H1 (cell line): ENCODE results near the gene BRD4. TPM values are rescaled to one million over a fixed set of nuclear protein-coding genes. Genes with fewer than 3 reads are reported as not detected.

Experiments
- CTCF ChIA-PET: fragments of 300-600 bp; sonication (Branson Sonifier 250); formaldehyde crosslinking; loops from one replicate; lab custom pipeline; 2021; ENCODE audit not compliant: partially characterized antibody; lab: Charles Lee
- POLR2A ChIA-PET: fragments of 300-600 bp; sonication (Branson Sonifier 250); formaldehyde crosslinking; loops from one replicate; lab custom pipeline; 2021; ENCODE audit warnings: inconsistent platforms; ENCODE audit not compliant: partially characterized antibody; lab: Charles Lee
- DNase-seq, 2 experiments: peaks; one replicate each; pipeline versions ENCODE4 v3.0.0 to v3.0.0-alpha.2; 2010 to 2022; ENCODE audit warnings: low spot score in 2 of 2, low read depth in 1 of 2, mixed read lengths in 1 of 2
- FAIRE-seq: peaks from 2 replicates; lab custom pipeline; 2011; peaks lifted over from hg19 to GRCh38; lab: Jason Lieb, UNC
- H2AFZ ChIP-seq: 2 replicates; pipeline ENCODE4 v1.8.1; 2012; ENCODE audit warnings: low read length, inconsistent platforms
- H2AK5ac ChIP-seq: 2 replicates; pipeline ENCODE4 v1.6.1; 2013; ENCODE audit warnings: low read depth, low read length
- H2BK120ac ChIP-seq: replicated peaks from 2 replicates; pipeline ENCODE3; 2013; ENCODE audit warnings: low read depth, low read length, inconsistent platforms
- H2BK12ac ChIP-seq: 2 replicates; pipeline ENCODE4 v1.6.1; 2013; ENCODE audit warnings: low read depth, low read length
- H2BK15ac ChIP-seq: 2 replicates; pipeline ENCODE4 v1.6.1; 2013; ENCODE audit warnings: low read length
- H2BK20ac ChIP-seq: 2 replicates; pipeline ENCODE4 v1.6.1; 2013; ENCODE audit warnings: low read length
- H2BK5ac ChIP-seq: 2 replicates; pipeline ENCODE4 v1.6.1; 2013; ENCODE audit warnings: low read depth, low read length
- H3K14ac ChIP-seq: 2 replicates; pipeline ENCODE4 v1.6.1; 2013; ENCODE audit warnings: inconsistent platforms; ENCODE audit not compliant: insufficient read length
- H3K18ac ChIP-seq: 2 replicates; pipeline ENCODE4 v1.6.1; 2013; ENCODE audit warnings: low read length; ENCODE audit errors: extremely low read depth
- H3K23ac ChIP-seq: 2 replicates; pipeline ENCODE4 v1.6.1; 2013; ENCODE audit warnings: inconsistent platforms; ENCODE audit not compliant: insufficient read length
- H3K23me2 ChIP-seq: 2 replicates; pipeline ENCODE4 v1.6.1; 2013; ENCODE audit warnings: low read depth, low read length
- H3K27ac ChIP-seq: 2 replicates; pipeline ENCODE4 v1.6.1; 2011; ENCODE audit warnings: low read depth, low read length, inconsistent platforms
- H3K27me3 ChIP-seq, 4 experiments: replicated peaks in 1 of 4; 1 replicate in 1 of 4; 2 replicates in 3 of 4; pipeline versions ENCODE4 v1.6.1 to v1.8.1; 2011 to 2013; ENCODE audit warnings: low read length in 3 of 4, mild to moderate bottlenecking in 3 of 4, inconsistent platforms in 2 of 4, mixed read lengths in 2 of 4, moderate library complexity in 1 of 4; ENCODE audit not compliant: control insufficient read depth in 3 of 4, insufficient read depth in 3 of 4; ENCODE audit errors: extremely low read depth in 1 of 4
- H3K36me3 ChIP-seq, 4 experiments: 2 replicates each; pipeline versions ENCODE4 v1.6.1 to v1.8.1; 2011 to 2013; ENCODE audit warnings: mild to moderate bottlenecking in 4 of 4, low read length in 3 of 4, moderate library complexity in 2 of 4, control low read depth in 1 of 4, inconsistent platforms in 1 of 4; ENCODE audit not compliant: insufficient read depth in 4 of 4, control insufficient read depth in 2 of 4
- H3K4ac ChIP-seq: replicated peaks from 2 replicates; pipeline ENCODE3; 2013; ENCODE audit warnings: low read length, low read depth, mixed read lengths, inconsistent platforms; ENCODE audit not compliant: insufficient read length
- H3K4me1 ChIP-seq, 4 experiments: replicated peaks in 1 of 4; 1 replicate in 1 of 4; 2 replicates in 3 of 4; pipeline versions ENCODE4 v1.6.1 to v1.8.1; 2011 to 2013; ENCODE audit warnings: low read length in 3 of 4, inconsistent platforms in 2 of 4, mixed read lengths in 1 of 4; ENCODE audit not compliant: insufficient read depth in 4 of 4, control insufficient read depth in 3 of 4
- H3K4me2 ChIP-seq, 2 experiments: 2 replicates each; pipeline versions ENCODE4 v1.6.1 to v1.8.1; 2011 to 2013; ENCODE audit warnings: low read depth in 2 of 2, low read length in 2 of 2, control low read depth in 1 of 2, inconsistent platforms in 1 of 2, mild to moderate bottlenecking in 1 of 2; ENCODE audit not compliant: insufficient read depth in 1 of 2
- H3K4me3 ChIP-seq, 4 experiments: fragments of 200-600, 300-600 bp in 1 of 4; sonication (generic), shearing (Covaris generic), sonication (Bioruptor Twin) in 1 of 4; 2 replicates each; pipeline versions ENCODE4 v1.5.1 to v1.8.1; 2011 to 2016; ENCODE audit warnings: low read length in 4 of 4, low read depth in 3 of 4, control low read depth in 2 of 4, inconsistent platforms in 2 of 4, mild to moderate bottlenecking in 2 of 4, mixed read lengths in 1 of 4, moderate library complexity in 1 of 4; ENCODE audit not compliant: insufficient read depth in 2 of 4; ENCODE audit errors: extremely low read depth in 1 of 4
- H3K56ac ChIP-seq: replicated peaks from 2 replicates; pipeline ENCODE3; 2013; ENCODE audit warnings: low read depth, mild to moderate bottlenecking, mixed read lengths, low read length, inconsistent platforms; ENCODE audit not compliant: insufficient read length
- H3K79me1 ChIP-seq: 2 replicates; pipeline ENCODE4 v1.6.1; 2013; ENCODE audit warnings: low read depth, low read length, control low read depth
- H3K79me2 ChIP-seq, 2 experiments: 2 replicates each; pipeline versions ENCODE4 v1.6.1 to v1.8.1; 2012 to 2013; ENCODE audit warnings: low read length in 2 of 2, mild to moderate bottlenecking in 2 of 2, inconsistent platforms in 1 of 2; ENCODE audit not compliant: insufficient read depth in 2 of 2, control insufficient read depth in 1 of 2
- H3K9ac ChIP-seq, 4 experiments: replicated peaks in 1 of 4; 1 replicate in 1 of 4; 2 replicates in 3 of 4; pipeline versions ENCODE4 v1.6.1 to v1.8.1; 2011 to 2013; ENCODE audit warnings: low read depth in 3 of 4, low read length in 3 of 4, control low read depth in 2 of 4, mild to moderate bottlenecking in 2 of 4, moderate library complexity in 2 of 4, inconsistent platforms in 1 of 4; ENCODE audit errors: extremely low read depth in 1 of 4
- H3K9me3 ChIP-seq, 2 experiments: 2 replicates each; pipeline versions ENCODE4 v1.6.1 to v1.8.1; 2012 to 2013; ENCODE audit warnings: mild to moderate bottlenecking in 2 of 2, moderate library complexity in 2 of 2, control low read depth in 1 of 2, inconsistent platforms in 1 of 2, low read depth in 1 of 2, low read length in 1 of 2, mixed read lengths in 1 of 2; ENCODE audit not compliant: insufficient read depth in 2 of 2
- H4K20me1 ChIP-seq, 2 experiments: replicated peaks in 1 of 2; 2 replicates each; pipeline versions ENCODE3 to v1.8.1; 2011 to 2013; ENCODE audit warnings: inconsistent platforms in 2 of 2, low read length in 2 of 2, mild to moderate bottlenecking in 1 of 2; ENCODE audit not compliant: insufficient read depth in 2 of 2, control insufficient read depth in 1 of 2
- H4K5ac ChIP-seq: 2 replicates; pipeline ENCODE4 v1.6.1; 2013; ENCODE audit warnings: low read length, low read depth, mixed read lengths, inconsistent platforms; ENCODE audit not compliant: insufficient read length
- H4K8ac ChIP-seq: 2 replicates; pipeline ENCODE4 v1.8.0; 2013; ENCODE audit warnings: mild to moderate bottlenecking, moderate library complexity, low read length, inconsistent platforms; ENCODE audit not compliant: insufficient read depth; ENCODE audit errors: extremely low read depth
- H4K91ac ChIP-seq: replicated peaks from 2 replicates; pipeline ENCODE3; 2013; ENCODE audit warnings: low read length, mixed read lengths, inconsistent platforms; ENCODE audit not compliant: insufficient read length
- ASH2L ChIP-seq: fragments of 200-600, 300-600 bp; sonication (generic); IDR thresholded peaks from one replicate; pipeline ENCODE4 v1.7.1; 2017; ENCODE audit warnings: low read length
- E2F6 ChIP-seq: IDR thresholded peaks from 2 replicates; pipeline ENCODE4 v1.6.1; 2012; ENCODE audit warnings: inconsistent platforms
- JUND ChIP-seq: IDR thresholded peaks from 2 replicates; pipeline ENCODE4 v1.6.1; 2011; ENCODE audit warnings: mild to moderate bottlenecking, improper control_type of control experiment, low read length
- NANOG ChIP-seq: IDR thresholded peaks from 2 replicates; pipeline ENCODE4 v1.6.1; 2011; ENCODE audit warnings: low read length, low read depth, mild to moderate bottlenecking, inconsistent platforms; ENCODE audit not compliant: insufficient read depth, poor library complexity, severe bottlenecking
- POLR2AphosphoS5 ChIP-seq: IDR thresholded peaks from 2 replicates; pipeline ENCODE4 v1.6.1; 2011; ENCODE audit warnings: low read depth, low read length
- RAD21 ChIP-seq, 2 experiments: IDR thresholded peaks in 1 of 2; conservative IDR thresholded peaks in 1 of 2; 2 replicates each; pipeline ENCODE4 v1.6.1; 2011; ENCODE audit warnings: low read depth in 2 of 2, low read length in 2 of 2, improper control_type of control experiment in 1 of 2, inconsistent platforms in 1 of 2, mild to moderate bottlenecking in 1 of 2, moderate library complexity in 1 of 2
- WGBS, 2 experiments: shearing (Covaris generic) in 1 of 2; methylation state at CpG; one replicate each; pipeline versions ENCODE4 v1.1.6 to v1.1.7; 2013 to 2015; ENCODE audit warnings: low lambda C conversion rate in 2 of 2, mixed read lengths in 2 of 2, inconsistent platforms in 1 of 2, low coverage in 1 of 2, missing lambda C conversion rate in 1 of 2; ENCODE audit not compliant: insufficient replicate concordance in 2 of 2, insufficient coverage in 1 of 2, insufficient read length in 1 of 2; ENCODE audit errors: extremely low coverage in 1 of 2, missing lambda C conversion rate in 1 of 2; 5-methylcytosine and 5-hydroxymethylcytosine counted together
- polyA plus RNA-seq, 7 experiments: library from polyadenylated mRNA; depleted of rRNA in 3 of 7; stranded (reverse) in 5 of 7; unstranded in 2 of 7; fragments of >200 nt in 5 of 7; fragments of 200-250 nt in 2 of 7; gene quantifications; 1 replicate in 5 of 7; 2 replicates in 1 of 7; 4 replicates in 1 of 7; pipeline versions ENCODE4 v1.2.1 to v1.2.3, GENCODE V29; 2011 to 2013; ENCODE audit warnings: missing spikeins in 2 of 7, mixed read lengths in 2 of 7
- total RNA-seq: library from RNA; stranded (reverse); fragmentation: NEBNext Ultra II Directional; extraction: Animal tissue kit (Norgen Biotek cat#: 25700); gene quantifications from 2 replicates; pipeline ENCODE4 v1.2.1, GENCODE V29; 2021

Gene BRD4
- total and polyA plus RNA-seq, 2 of the 8 experiments (the other 6 are each of a cell fraction or from before 2014, with no cell fraction given), result 14.1 to 146 TPM

- no peak for TF ChIP-seq POLR2AphosphoS5
- no peak for TF ChIP-seq ASH2L
- no peak for TF ChIP-seq JUND
- TF ChIP-seq E2F6, result no peak
- no peak for TF ChIP-seq RAD21 (IDR thresholded peaks at IDR 0.05 in 1 of 2, conservative IDR thresholded peaks at IDR 0.05 in 1 of 2; ENCODE audit: low read depth in 2 of 2, low read length in 2 of 2)
- TF ChIP-seq NANOG, result no peak
- CTCF ChIA-PET, result interaction anchor here (1.0 to 2.7 kb wide), 6 partner anchors 21 to 73 kb away, joined by 3 to 10 read pairs (median 4); no protein-coding TSS in a partner anchor
- Histone ChIP-seq H3K56ac (no peak overlapping the region), H3K23ac (no peak overlapping the region), H3K27ac (no peak overlapping the region), H3K4me2 (no peak overlapping the region), H2BK15ac (no peak overlapping the region), H3K4ac (no peak overlapping the region), H4K5ac (no peak overlapping the region), H4K8ac (no peak overlapping the region), H3K14ac (no peak overlapping the region), H3K36me3 (peaks cover 0 to 8% (median 3%) of the 10 kb centered on the region in 4 experiments; a peak in 2 of 8 replicates), H3K18ac (no peak overlapping the region), H3K79me2 (peaks cover 0 to 4% of the 10 kb centered on the region in 2 experiments; a peak in 1 of 4 replicates), H4K20me1 (peaks cover 5 to 7% of the 10 kb centered on the region in 2 experiments), H4K91ac (no peak overlapping the region), H2BK120ac (no peak overlapping the region), H3K9ac (no peak overlapping the region), H3K4me1 (peaks cover 0 to 12% (median 6%) of the 10 kb centered on the region in 4 experiments; a peak in 5 of 7 replicates), H2BK12ac (no peak overlapping the region), H3K27me3 (no peaks in the 10 kb centered on the region), H2BK5ac (no peak overlapping the region; the same call in 1 of the 2 replicates), H3K4me3 (no peak overlapping the region), H3K9me3 (no peaks in the 10 kb centered on the region), H2AK5ac (no peak overlapping the region), H2BK20ac (no peak overlapping the region), H3K23me2 (peaks cover 20% of the 10 kb centered on the region), H3K79me1 (0 out of 2 replicates have a peak, but pooled peaks cover 2% of the 10 kb centered on the region), H2AFZ (no peak overlapping the region)
- FAIRE-seq (no peak), DNase-seq (no peak)
- POLR2A ChIA-PET, result interaction anchor here (0.8 to 1.6 kb wide), 4 partner anchors 21 to 62 kb away, joined by 3 to 5 read pairs (median 4); no protein-coding TSS in a partner anchor
- 93% methylated on average over 6 of the region's 7 CpGs; no CpG with 5 or more reads in 1 of the 2 experiments for WGBS, 2 experiments
Observed at GRCh38 chr19:15227261-15227660, 105.1 kb downstream of the BRD4 start.
